Keratinocyte (primary cell): ENCODE results near the gene CLCN5. TPM values are rescaled to one million over a fixed set of nuclear protein-coding genes. Genes with fewer than 3 reads are reported as not detected.

Source experiments
- DNase-seq: peaks from one replicate; pipeline ENCODE4 v3.0.0-alpha.2; 2011; ENCODE audit warnings: low read depth, missing footprints, low spot score
- FAIRE-seq: peaks from 2 replicates; lab custom pipeline; 2011; peaks lifted over from hg19 to GRCh38; lab: Jason Lieb, UNC
- H2AFZ ChIP-seq: 2 replicates; pipeline ENCODE4 v1.6.0; 2012; ENCODE audit warnings: low read length, control low read depth, inconsistent platforms; ENCODE audit not compliant: control insufficient read depth
- H3K27ac ChIP-seq: 2 replicates; pipeline ENCODE4 v1.5.1; 2011; ENCODE audit warnings: low read length; ENCODE audit not compliant: control insufficient read depth, insufficient read depth
- H3K27me3 ChIP-seq: 3 replicates; pipeline ENCODE4 v1.6.0; 2011; ENCODE audit warnings: low read length; ENCODE audit not compliant: control insufficient read depth, insufficient read depth; ENCODE audit errors: extremely low read depth
- H3K36me3 ChIP-seq, 2 experiments: 2 replicates in 1 of 2; 3 replicates in 1 of 2; pipeline ENCODE4 v1.5.1; 2011; ENCODE audit warnings: low read length in 2 of 2, mild to moderate bottlenecking in 1 of 2; ENCODE audit not compliant: control insufficient read depth in 2 of 2, insufficient read depth in 2 of 2; ENCODE audit errors: extremely low read depth in 1 of 2
- H3K4me1 ChIP-seq: 3 replicates; pipeline ENCODE4 v1.5.1; 2011; ENCODE audit warnings: low read length; ENCODE audit not compliant: control insufficient read depth, insufficient read depth; ENCODE audit errors: extremely low read depth
- H3K4me2 ChIP-seq: 3 replicates; pipeline ENCODE4 v1.6.0; 2011; ENCODE audit warnings: low read depth, low read length; ENCODE audit not compliant: control insufficient read depth, insufficient read depth; ENCODE audit errors: extremely low read depth
- H3K4me3 ChIP-seq, 3 experiments: fragments of 200-600 bp in 1 of 3; sonication (generic) in 1 of 3; 2 replicates in 2 of 3; 3 replicates in 1 of 3; pipeline ENCODE4 v1.5.1; 2011 to 2016; ENCODE audit warnings: low read length in 3 of 3, mild to moderate bottlenecking in 3 of 3, control low read depth in 2 of 3, inconsistent platforms in 1 of 3, low read depth in 1 of 3, mixed read lengths in 1 of 3, mixed run types in 1 of 3, moderate library complexity in 1 of 3; ENCODE audit not compliant: control insufficient read depth in 2 of 3, insufficient read depth in 2 of 3; ENCODE audit errors: extremely low read depth in 1 of 3
- H3K79me2 ChIP-seq: 2 replicates; pipeline ENCODE4 v1.6.0; 2012; ENCODE audit warnings: low read length; ENCODE audit not compliant: control insufficient read depth, insufficient read depth
- H3K9ac ChIP-seq: 3 replicates; pipeline ENCODE4 v1.6.0; 2011; ENCODE audit warnings: low read length; ENCODE audit not compliant: control insufficient read depth, insufficient read depth; ENCODE audit errors: extremely low read depth
- H3K9me1 ChIP-seq: 3 replicates; pipeline ENCODE4 v1.6.0; 2011; ENCODE audit warnings: low read length; ENCODE audit not compliant: control insufficient read depth, insufficient read depth; ENCODE audit errors: extremely low read depth
- H3K9me3 ChIP-seq: 2 replicates; pipeline ENCODE4 v1.5.1; 2012; ENCODE audit warnings: low read depth, low read length; ENCODE audit not compliant: control insufficient read depth
- H4K20me1 ChIP-seq: 3 replicates; pipeline ENCODE4 v1.6.0; 2011; ENCODE audit warnings: low read length; ENCODE audit not compliant: control insufficient read depth, insufficient read depth; ENCODE audit errors: extremely low read depth
- CTCF ChIP-seq, 3 experiments: IDR thresholded peaks in 1 of 3; conservative IDR thresholded peaks in 1 of 3; optimal IDR thresholded peaks in 1 of 3; 2 replicates in 2 of 3; 3 replicates in 1 of 3; pipeline versions ENCODE3 to v1.5.1; 2011; ENCODE audit warnings: low read length in 3 of 3, mild to moderate bottlenecking in 3 of 3, moderate library complexity in 2 of 3, control low read depth in 1 of 3, inconsistent platforms in 1 of 3; ENCODE audit not compliant: insufficient read depth in 2 of 3; ENCODE audit errors: extremely low read depth in 1 of 3
- EZH2 ChIP-seq: IDR thresholded peaks from one replicate; pipeline ENCODE4 v1.6.1; 2012; ENCODE audit warnings: inconsistent platforms, mild to moderate bottlenecking, low read length, moderate library complexity
- dilution Hi-C: fragments of 300-500 bp; cut with MboI; formaldehyde crosslinking; loops from one replicate; pipeline ENCODE4 v1.7.0; 2020; ENCODE audit warnings: low sequenced_read_pairs; ENCODE audit not compliant: extremely low pct_ligation_motif_present
- polyA minus RNA-seq, 3 experiments: library from RNA; depleted of rRNA, polyadenylated mRNA; stranded (reverse); fragments of >200 nt; gene quantifications; 1 replicate in 1 of 3; 2 replicates in 1 of 3; 3 replicates in 1 of 3; pipeline ENCODE4 v1.2.3, GENCODE V29; 2011
- polyA plus RNA-seq, 5 experiments: library from polyadenylated mRNA; depleted of rRNA in 3 of 5; stranded (reverse) in 3 of 5; stranded (forward) in 1 of 5; unstranded in 1 of 5; fragments of >200 nt; gene quantifications; 1 replicate in 1 of 5; 2 replicates in 3 of 5; 3 replicates in 1 of 5; pipeline versions ENCODE4 v1.2.1 to v1.2.3, GENCODE V29; 2011 to 2012; ENCODE audit warnings: missing spikeins in 2 of 5, low read depth in 1 of 5, low replicate concordance in 1 of 5

CLCN5 gene
- polyA plus RNA-seq, result 3.1 to 4.6 TPM (median 3.9 TPM) in 3 replicates
- polyA plus RNA-seq (2011; ENCODE audit: low read depth), result 3.6 TPM
- polyA plus RNA-seq (2011; cell fraction: cytosol; rRNA removed), result 0.75 and 0.88 TPM in 2 replicates
- 7.2 and 8.5 TPM in 2 replicates for polyA plus RNA-seq (2011; cell fraction: nucleus; rRNA removed)
- polyA plus RNA-seq (2012; ENCODE audit: low replicate concordance), result 1.8 and 5.9 TPM in 2 replicates
- polyA minus RNA-seq, result 5.3 to 14.1 TPM (median 14.0 TPM) in 3 replicates
- 2.7 TPM for polyA minus RNA-seq (2011; cell fraction: cytosol; rRNA and poly(A)+ RNA removed)
- polyA minus RNA-seq (2011; cell fraction: nucleus; rRNA and poly(A)+ RNA removed), result 14.1 and 21.7 TPM in 2 replicates

DNA sequence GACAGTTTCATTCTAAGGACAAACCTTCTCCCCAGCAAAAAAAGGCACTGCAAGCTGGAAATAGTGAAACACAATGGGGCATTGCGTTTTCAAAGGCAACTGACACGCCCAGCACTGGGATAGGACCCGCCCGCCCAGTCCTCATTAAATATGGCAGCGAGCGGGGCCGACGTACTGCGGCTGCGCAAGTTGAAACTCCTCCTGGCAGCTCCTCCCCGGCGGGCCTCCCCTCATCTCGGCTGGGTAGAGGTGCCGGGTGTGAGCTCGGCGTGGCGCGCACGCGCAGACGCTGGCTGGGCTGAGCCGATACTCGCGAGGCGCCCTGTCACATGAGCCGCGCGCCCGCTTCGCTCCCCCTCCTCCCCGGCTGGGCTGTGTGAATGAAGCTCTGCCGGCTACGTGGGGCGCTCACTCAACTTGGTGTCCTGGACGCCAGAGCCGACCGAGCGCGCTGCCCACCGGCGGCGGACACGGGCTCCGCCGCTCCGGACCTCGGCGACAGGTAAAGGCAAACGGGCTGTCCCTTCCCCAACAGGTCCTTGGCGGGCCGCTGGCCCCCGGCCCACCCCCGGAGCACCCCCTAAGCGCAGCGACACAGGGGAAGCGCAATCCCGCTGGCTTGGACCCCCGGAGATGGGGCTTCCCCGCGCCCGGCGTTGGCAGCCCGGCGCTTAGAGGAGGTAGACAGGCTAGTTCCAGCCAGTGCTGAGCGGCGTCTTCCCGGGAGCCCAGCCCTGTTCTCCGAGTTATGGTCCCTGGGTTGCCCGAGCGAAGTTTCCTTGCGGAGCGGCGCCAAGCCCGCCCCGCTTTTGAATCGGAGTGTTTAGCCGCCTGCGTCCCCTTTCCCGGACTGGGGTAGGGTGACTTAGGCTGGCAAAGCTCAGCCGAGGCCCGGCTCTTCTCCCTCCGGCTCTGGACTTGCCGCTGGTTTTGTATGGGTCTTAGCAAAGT lies at the start of gene CLCN5:
CLCN5 (plus strand) TSS at position 306 of the 951 bp plus-strand sequence. CDS start 2,703 bp downstream, outside the sequence.
- TF ChIP-seq EZH2, result no peak
- no peak for TF ChIP-seq CTCF (optimal IDR thresholded peaks at IDR 0.05 in 1 of 3, IDR thresholded peaks at IDR 0.05 in 1 of 3, conservative IDR thresholded peaks at IDR 0.05 in 1 of 3; ENCODE audit: extremely low read depth in 1 of 3, insufficient read depth in 2 of 3, low read length in 3 of 3)
- no peaks in the 10 kb centered on the region for H3K9me1 ChIP-seq
- H3K4me3 ChIP-seq, result peak within 1 kb of the TSS; percentile 68 to 81 (median 70)
- peak within 1 kb of the TSS; percentile 79 for H3K9ac ChIP-seq
- peak within 1 kb of the TSS; percentile 65 for H3K4me2 ChIP-seq
- dilution Hi-C loops, result no loop called here
- H3K27ac ChIP-seq, result peak within 1 kb of the TSS; percentile 60
- H3K36me3 ChIP-seq, result no peaks in the 10 kb centered on the region
- H3K9me3 ChIP-seq, result no peaks in the 10 kb centered on the region
- no peaks in the 10 kb centered on the region for H3K27me3 ChIP-seq
- no peaks in the 10 kb centered on the region for H3K79me2 ChIP-seq
- no peaks in the 10 kb centered on the region for H3K4me1 ChIP-seq
- peak within 1 kb of the TSS; percentile 27 for H2AFZ ChIP-seq
- no peaks in the 10 kb centered on the region for H4K20me1 ChIP-seq
- DNase-seq (peak; percentile 57), FAIRE-seq (no peak)

DNA sequence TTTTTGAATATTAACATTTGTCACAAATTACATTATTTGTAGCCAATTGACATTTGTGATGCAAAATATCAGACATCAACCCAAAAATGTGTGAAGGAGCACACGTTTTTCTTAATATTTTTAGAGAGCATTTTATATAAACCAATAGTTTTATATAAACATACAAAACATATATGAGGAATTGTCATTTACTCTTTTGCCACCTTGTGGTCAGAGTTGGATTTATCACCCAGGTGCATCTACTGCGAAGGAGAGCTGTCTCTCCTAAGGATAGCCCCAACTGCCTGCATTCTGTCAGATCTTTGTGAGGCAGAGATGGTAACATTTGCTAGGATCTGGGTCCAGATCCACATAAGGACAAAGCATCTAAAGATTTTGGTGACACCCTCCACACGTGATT lies 45.6 kb upstream of the CLCN5 start:
- H3K4me3 ChIP-seq, result no peak overlapping the region
- FAIRE-seq (peak; percentile 52), DNase-seq (no peak)
- no peaks in the 10 kb centered on the region for H3K79me2 ChIP-seq
- no peak overlapping the region for H3K4me2 ChIP-seq
- TF ChIP-seq CTCF (optimal IDR thresholded peaks at IDR 0.05 in 1 of 3, IDR thresholded peaks at IDR 0.05 in 1 of 3, conservative IDR thresholded peaks at IDR 0.05 in 1 of 3; ENCODE audit: extremely low read depth in 1 of 3, insufficient read depth in 2 of 3, low read length in 3 of 3) (peak; percentile 38 to 47 (median 43)), EZH2 (no peak)
- H3K9me3 ChIP-seq, result no peaks in the 10 kb centered on the region
- no peak overlapping the region for H3K27ac ChIP-seq
- no peaks in the 10 kb centered on the region for H3K36me3 ChIP-seq
- dilution Hi-C loops, result no loop called here
- no peaks in the 10 kb centered on the region for H3K4me1 ChIP-seq
- no peak overlapping the region for H3K9ac ChIP-seq
- no peaks in the 10 kb centered on the region for H4K20me1 ChIP-seq
- no peaks in the 10 kb centered on the region for H3K9me1 ChIP-seq
- no peak overlapping the region for H2AFZ ChIP-seq
- H3K27me3 ChIP-seq, result no peaks in the 10 kb centered on the region
